ENCODE measurements around the gene TOMM22. TPM values are rescaled to one million over a fixed set of nuclear protein-coding genes. Genes with fewer than 3 reads are reported as not detected.
"Not testable (repeated sequence)": the region's sequence is repeated elsewhere in the genome, so short reads cannot be mapped to it uniquely, and the experiment has no call there.

The TOMM22 gene
- total and polyA plus RNA-seq, 10 donors = 24.3 to 59.9 (median 42.8) TPM

GRCh38 chr22:38641476-38642040 is 40.2 kb upstream of the TOMM22 start:
- no peaks in the 10 kb centered on the region for H3K27me3 ChIP-seq (replicated peaks in 1 of 7)
- H3K9me3 ChIP-seq = no peaks in the 10 kb centered on the region
- no peak overlapping the region for H3K4me3 ChIP-seq
- intact Hi-C loops (cut with DNase I; ENCODE audit: low total_unique reads) = no loop called here
- no peak overlapping the region for H3K27ac ChIP-seq
- no peaks in the 10 kb centered on the region for H3K36me3 ChIP-seq
- no peaks in the 10 kb centered on the region for H3K4me1 ChIP-seq
- no peak for DNase-seq
- 91 to 96% (median 94%) methylated on average over 13 of the region's 13 CpGs for WGBS, 5 donors
- TF ChIP-seq POLR2A (IDR thresholded peaks at IDR 0.05) = no peak
- no peak for TF ChIP-seq CTCF (IDR thresholded peaks at IDR 0.05 in 8 of 11, conservative IDR thresholded peaks at IDR 0.05 in 3 of 11)
- TF ChIP-seq POLR2AphosphoS5 (IDR thresholded peaks at IDR 0.05) = no peak

- H3K4me1 ChIP-seq; intact Hi-C loops (cut with DNase I; ENCODE audit: low total_unique reads); DNase-seq; H3K4me3 ChIP-seq; H3K27me3 ChIP-seq (replicated peaks in 1 of 7); H3K27ac ChIP-seq; H3K9me3 ChIP-seq; H3K36me3 ChIP-seq: not testable (repeated sequence)
- 90 to 93% (median 91%) methylated on average over 4 to 5 of the region's 5 CpGs for WGBS, 5 donors
Observed at GRCh38 chr22:38644245-38644644, 37.5 kb upstream of the TOMM22 start.

- DNase-seq = no peak
- Histone ChIP-seq H3K36me3 (no peaks in the 10 kb centered on the region), H3K4me1 (no peaks in the 10 kb centered on the region), H3K27me3 (replicated peaks in 1 of 7) (no peaks in the 10 kb centered on the region), H3K9me3 (no peaks in the 10 kb centered on the region), H3K4me3 (no peak overlapping the region), H3K27ac (no peak overlapping the region)
- TF ChIP-seq CTCF (IDR thresholded peaks at IDR 0.05 in 8 of 11, conservative IDR thresholded peaks at IDR 0.05 in 3 of 11) (no peak), POLR2A (IDR thresholded peaks at IDR 0.05) (no peak), POLR2AphosphoS5 (IDR thresholded peaks at IDR 0.05) (no peak)
- WGBS, 5 donors = 87 to 93% (median 88%) methylated on average over 6 of the region's 6 CpGs
- intact Hi-C loops (cut with DNase I; ENCODE audit: low total_unique reads) = no loop called here
Observed at GRCh38 chr22:38645430-38645829, 36.3 kb upstream of the TOMM22 start.

GRCh38 chr22:38649841-38650522 is 31.8 kb upstream of the TOMM22 start:
- no peak for TF ChIP-seq CTCF (IDR thresholded peaks at IDR 0.05 in 8 of 11, conservative IDR thresholded peaks at IDR 0.05 in 3 of 11)
- TF ChIP-seq POLR2AphosphoS5 (IDR thresholded peaks at IDR 0.05) = no peak
- TF ChIP-seq POLR2A (IDR thresholded peaks at IDR 0.05) = no peak
- intact Hi-C loops (cut with DNase I; ENCODE audit: low total_unique reads) = no loop called here
- no peak for DNase-seq
- Histone ChIP-seq H3K4me1 (no peaks in the 10 kb centered on the region), H3K27ac (no peak overlapping the region), H3K9me3 (no peaks in the 10 kb centered on the region), H3K27me3 (replicated peaks in 1 of 7) (no peaks in the 10 kb centered on the region), H3K36me3 (no peaks in the 10 kb centered on the region), H3K4me3 (no peak overlapping the region)
- 86 to 90% (median 88%) methylated on average over 5 of the region's 5 CpGs for WGBS, 5 donors
